ENCODE data around the gene CDYL.

DNA sequence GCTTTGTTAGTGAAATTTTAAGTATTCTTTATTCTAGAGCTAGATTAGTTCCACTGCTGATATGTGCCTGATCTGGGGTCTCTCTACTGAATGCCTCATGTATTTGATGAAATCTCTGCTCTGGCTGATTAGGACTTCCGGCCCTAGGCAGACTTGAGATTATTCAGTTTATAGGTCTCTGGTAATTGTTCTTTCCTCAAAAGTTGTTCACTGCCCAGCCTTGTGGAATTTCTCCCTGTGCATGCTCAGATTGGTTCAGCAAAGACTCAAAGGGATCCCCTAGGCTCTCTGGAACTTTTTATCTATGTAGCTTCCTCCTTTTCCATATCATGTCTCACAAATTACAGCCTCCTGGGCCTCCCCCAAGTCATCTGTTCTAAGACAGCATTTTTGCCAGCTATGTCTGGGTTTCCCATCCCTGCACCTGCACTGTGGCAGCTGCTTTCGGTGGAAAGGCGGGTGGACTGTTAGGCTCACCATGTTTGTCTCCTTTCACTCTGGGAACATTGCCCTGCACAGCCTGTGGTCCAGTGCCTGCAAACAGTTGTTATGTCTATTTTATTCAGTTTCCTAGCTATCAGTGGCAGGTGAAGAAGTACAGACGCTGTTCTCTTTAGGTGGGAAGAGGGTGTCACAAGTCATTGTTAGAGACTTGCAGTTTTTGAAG lies 154.0 kb downstream of the CDYL start:
- TF ChIP-seq, protein P1, sequence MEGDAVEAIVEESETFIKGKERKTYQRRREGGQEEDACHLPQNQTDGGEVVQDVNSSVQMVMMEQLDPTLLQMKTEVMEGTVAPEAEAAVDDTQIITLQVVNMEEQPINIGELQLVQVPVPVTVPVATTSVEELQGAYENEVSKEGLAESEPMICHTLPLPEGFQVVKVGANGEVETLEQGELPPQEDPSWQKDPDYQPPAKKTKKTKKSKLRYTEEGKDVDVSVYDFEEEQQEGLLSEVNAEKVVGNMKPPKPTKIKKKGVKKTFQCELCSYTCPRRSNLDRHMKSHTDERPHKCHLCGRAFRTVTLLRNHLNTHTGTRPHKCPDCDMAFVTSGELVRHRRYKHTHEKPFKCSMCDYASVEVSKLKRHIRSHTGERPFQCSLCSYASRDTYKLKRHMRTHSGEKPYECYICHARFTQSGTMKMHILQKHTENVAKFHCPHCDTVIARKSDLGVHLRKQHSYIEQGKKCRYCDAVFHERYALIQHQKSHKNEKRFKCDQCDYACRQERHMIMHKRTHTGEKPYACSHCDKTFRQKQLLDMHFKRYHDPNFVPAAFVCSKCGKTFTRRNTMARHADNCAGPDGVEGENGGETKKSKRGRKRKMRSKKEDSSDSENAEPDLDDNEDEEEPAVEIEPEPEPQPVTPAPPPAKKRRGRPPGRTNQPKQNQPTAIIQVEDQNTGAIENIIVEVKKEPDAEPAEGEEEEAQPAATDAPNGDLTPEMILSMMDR (conservative IDR thresholded peaks at IDR 0.05; ENCODE audit: low read depth, low read length) = no peak
- no peak for TF ChIP-seq POLR2A (IDR thresholded peaks at IDR 0.05; ENCODE audit: low read depth, low read length)

All from IMR-90 (cell line).